ENCODE measurements around the gene MAGI3.

Gene MAGI3

DNA sequence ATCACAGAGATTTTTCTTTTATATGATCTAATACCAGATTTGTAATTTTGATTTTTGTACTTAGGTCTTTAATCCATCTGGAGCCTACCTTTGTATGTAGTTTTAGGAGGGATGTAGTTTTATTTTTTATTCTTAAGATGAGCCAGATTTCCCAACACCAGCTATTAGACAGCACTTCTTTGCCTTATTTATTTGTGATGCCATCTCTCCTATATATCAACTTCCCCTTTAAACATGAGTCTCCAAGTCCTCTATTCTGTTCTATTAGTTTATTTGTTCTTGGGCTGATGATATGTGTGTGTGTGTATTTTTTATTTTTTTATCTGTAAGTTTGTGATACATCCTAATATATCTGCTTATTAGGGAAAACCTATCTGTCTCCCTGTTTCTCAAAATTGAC lies 274.8 kb downstream of the MAGI3 start:
- H3K9me3 ChIP-seq (ENCODE audit: low read length): no peaks in the 10 kb centered on the region
- no peak overlapping the region for H3K9ac ChIP-seq (ENCODE audit: low read length)
- H3K4me1 ChIP-seq (ENCODE audit: insufficient read depth, low read length): peaks cover 18% of the 10 kb centered on the region
- H3K27ac ChIP-seq (ENCODE audit: low read depth, low read length): no peak overlapping the region
- H3K4me3 ChIP-seq (ENCODE audit: low read depth in 1 of 2, low read length in 2 of 2): no peak overlapping the region
- H3K27me3 ChIP-seq (ENCODE audit: control insufficient read depth in 1 of 2, insufficient read depth in 2 of 2, low read length in 2 of 2): no peaks in the 10 kb centered on the region
- no peaks in the 10 kb centered on the region for H3K36me3 ChIP-seq (ENCODE audit: insufficient read depth, low read length)

DNA sequence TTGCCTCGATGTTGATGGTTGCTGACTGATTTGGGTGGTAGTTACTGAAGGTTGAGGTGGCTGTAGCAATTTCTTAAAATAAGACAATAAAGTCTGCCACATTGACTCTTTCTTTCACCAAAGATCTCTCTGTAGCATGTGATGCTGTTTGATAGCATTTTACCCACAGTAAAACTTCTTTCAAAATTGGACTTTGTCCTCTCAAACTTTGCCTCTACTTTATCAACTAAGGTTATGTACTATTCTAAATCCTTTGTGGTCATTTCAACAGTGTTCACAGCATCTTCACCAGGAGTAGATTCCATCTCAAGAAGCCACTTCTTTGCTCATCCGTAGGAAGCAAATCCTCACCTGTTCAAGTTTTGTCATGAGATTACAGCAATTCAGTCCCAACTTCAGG lies 275.8 kb downstream of the MAGI3 start:
- Histone ChIP-seq H3K4me3 (ENCODE audit: low read depth in 1 of 2, low read length in 2 of 2) (no peak overlapping the region), H3K9ac (ENCODE audit: low read length) (no peak overlapping the region), H3K27me3 (ENCODE audit: control insufficient read depth in 1 of 2, insufficient read depth in 2 of 2, low read length in 2 of 2) (no peaks in the 10 kb centered on the region)

DNA sequence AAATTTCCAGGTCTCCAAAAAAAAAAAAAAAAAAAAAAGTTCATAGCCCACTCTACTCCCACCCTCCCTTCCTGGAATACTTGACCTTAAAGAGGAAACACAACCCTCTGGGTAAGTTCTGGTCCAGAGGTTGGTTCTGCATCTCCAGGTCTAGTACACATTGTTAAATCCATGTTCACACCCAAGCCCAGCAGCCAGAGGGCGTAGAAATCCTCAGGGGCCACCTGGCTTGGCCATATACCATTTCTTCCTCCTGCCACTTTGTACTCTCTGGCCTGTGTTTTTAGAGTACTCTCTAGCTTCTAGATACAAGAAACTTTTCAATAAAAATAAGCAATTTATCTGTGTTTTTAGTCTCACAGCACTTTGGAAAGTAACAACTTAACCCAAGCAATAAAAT lies 279.7 kb downstream of the MAGI3 start:
- H3K9me3 ChIP-seq (ENCODE audit: low read length): no peaks in the 10 kb centered on the region
- H3K9ac ChIP-seq (ENCODE audit: low read length): no peak overlapping the region
- peaks cover 17% of the 10 kb centered on the region for H3K36me3 ChIP-seq (ENCODE audit: insufficient read depth, low read length)
- H3K4me3 ChIP-seq (ENCODE audit: low read depth in 1 of 2, low read length in 2 of 2): no peak overlapping the region
- H3K4me1 ChIP-seq (ENCODE audit: insufficient read depth, low read length): no peaks in the 10 kb centered on the region
- H3K27me3 ChIP-seq (ENCODE audit: control insufficient read depth in 1 of 2, insufficient read depth in 2 of 2, low read length in 2 of 2): no peaks in the 10 kb centered on the region
- no peak overlapping the region for H3K27ac ChIP-seq (ENCODE audit: low read depth, low read length)

More for the DNA sequence above, 275.8 kb downstream of the MAGI3 start:
- Histone ChIP-seq H3K36me3 (ENCODE audit: insufficient read depth, low read length) (no peaks in the 10 kb centered on the region), H3K9me3 (ENCODE audit: low read length) (no peaks in the 10 kb centered on the region), H3K4me1 (ENCODE audit: insufficient read depth, low read length) (peaks cover 15% of the 10 kb centered on the region), H3K27ac (ENCODE audit: low read depth, low read length) (no peak overlapping the region)

- Histone ChIP-seq H3K36me3 (ENCODE audit: insufficient read depth, low read length) (peaks cover 17% of the 10 kb centered on the region), H3K4me3 (ENCODE audit: low read depth in 1 of 2, low read length in 2 of 2) (no peak overlapping the region)
Observed at GRCh38 chr1:113670650-113671049, 280.3 kb downstream of the MAGI3 start.

GRCh38 chr1:113672491-113672890 lies 282.2 kb downstream of the MAGI3 start:
- H3K27me3 ChIP-seq (ENCODE audit: control insufficient read depth in 1 of 2, insufficient read depth in 2 of 2, low read length in 2 of 2): no peaks in the 10 kb centered on the region
- H3K27ac ChIP-seq (ENCODE audit: low read depth, low read length): no peak overlapping the region
- no peak overlapping the region for H3K9ac ChIP-seq (ENCODE audit: low read length)
- H3K4me3 ChIP-seq (ENCODE audit: low read depth in 1 of 2, low read length in 2 of 2): no peak overlapping the region
- peaks cover 17% of the 10 kb centered on the region for H3K36me3 ChIP-seq (ENCODE audit: insufficient read depth, low read length)
- no peaks in the 10 kb centered on the region for H3K9me3 ChIP-seq (ENCODE audit: low read length)
- peaks cover 3% of the 10 kb centered on the region for H3K4me1 ChIP-seq (ENCODE audit: insufficient read depth, low read length)

More at GRCh38 chr1:113670650-113671049, 280.3 kb downstream of the MAGI3 start:
- no peaks in the 10 kb centered on the region for H3K4me1 ChIP-seq (ENCODE audit: insufficient read depth, low read length)
- H3K9ac ChIP-seq (ENCODE audit: low read length): no peak overlapping the region
- H3K27ac ChIP-seq (ENCODE audit: low read depth, low read length): no peak overlapping the region
- no peaks in the 10 kb centered on the region for H3K27me3 ChIP-seq (ENCODE audit: control insufficient read depth in 1 of 2, insufficient read depth in 2 of 2, low read length in 2 of 2)
- no peaks in the 10 kb centered on the region for H3K9me3 ChIP-seq (ENCODE audit: low read length)

DNA sequence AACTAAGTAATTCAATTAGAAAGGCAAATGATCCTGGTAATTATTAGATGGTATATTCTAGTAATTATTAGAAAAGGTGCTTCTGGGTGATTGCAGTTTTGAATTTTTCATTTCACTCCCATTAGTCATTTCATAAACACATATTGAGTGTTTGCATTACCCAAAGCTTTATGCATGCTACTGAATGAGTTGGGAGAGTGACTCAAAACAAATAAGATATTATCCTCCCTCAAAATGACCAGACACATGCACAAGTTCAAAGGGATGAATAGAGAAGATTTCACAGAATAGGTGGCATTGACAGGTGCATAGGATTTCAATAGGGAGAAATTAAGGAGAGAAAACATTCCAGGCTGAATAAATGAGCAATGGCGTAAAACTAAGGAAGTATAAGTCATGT lies 284.3 kb downstream of the MAGI3 start:
- H3K9me3 ChIP-seq (ENCODE audit: low read length): no peaks in the 10 kb centered on the region
- no peaks in the 10 kb centered on the region for H3K27me3 ChIP-seq (ENCODE audit: control insufficient read depth in 1 of 2, insufficient read depth in 2 of 2, low read length in 2 of 2)
- no peak overlapping the region for H3K9ac ChIP-seq (ENCODE audit: low read length)
- no peak overlapping the region for H3K27ac ChIP-seq (ENCODE audit: low read depth, low read length)
- H3K36me3 ChIP-seq (ENCODE audit: insufficient read depth, low read length): peaks cover 17% of the 10 kb centered on the region
- H3K4me3 ChIP-seq (ENCODE audit: low read depth in 1 of 2, low read length in 2 of 2): no peak overlapping the region
- peaks cover 10% of the 10 kb centered on the region for H3K4me1 ChIP-seq (ENCODE audit: insufficient read depth, low read length)

DNA sequence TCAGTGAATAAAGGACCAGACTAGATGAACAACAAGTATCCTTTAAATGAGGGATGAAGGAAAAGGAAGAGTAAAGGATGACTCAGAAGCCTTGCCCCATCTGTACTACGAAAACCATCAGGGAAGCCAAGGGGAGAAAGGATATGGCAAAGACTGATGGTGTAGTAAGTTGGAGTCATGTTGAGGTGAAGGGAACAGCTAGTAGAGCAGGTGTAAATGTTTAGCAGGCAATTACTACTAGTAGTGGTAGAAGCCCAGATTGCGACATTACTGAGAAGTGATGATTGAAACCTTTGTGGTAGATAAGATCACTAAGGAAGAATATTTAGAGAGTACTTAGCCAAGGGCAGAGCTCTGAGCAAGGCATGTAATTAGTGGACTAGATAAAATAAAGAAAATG lies 285.0 kb downstream of the MAGI3 start:
- Histone ChIP-seq H3K4me3 (ENCODE audit: low read depth in 1 of 2, low read length in 2 of 2) (no peak overlapping the region), H3K27ac (ENCODE audit: low read depth, low read length) (no peak overlapping the region), H3K9me3 (ENCODE audit: low read length) (no peaks in the 10 kb centered on the region), H3K36me3 (ENCODE audit: insufficient read depth, low read length) (peaks cover 17% of the 10 kb centered on the region), H3K27me3 (ENCODE audit: control insufficient read depth in 1 of 2, insufficient read depth in 2 of 2, low read length in 2 of 2) (no peaks in the 10 kb centered on the region), H3K9ac (ENCODE audit: low read length) (no peak overlapping the region), H3K4me1 (ENCODE audit: insufficient read depth, low read length) (peaks cover 10% of the 10 kb centered on the region)

DNA sequence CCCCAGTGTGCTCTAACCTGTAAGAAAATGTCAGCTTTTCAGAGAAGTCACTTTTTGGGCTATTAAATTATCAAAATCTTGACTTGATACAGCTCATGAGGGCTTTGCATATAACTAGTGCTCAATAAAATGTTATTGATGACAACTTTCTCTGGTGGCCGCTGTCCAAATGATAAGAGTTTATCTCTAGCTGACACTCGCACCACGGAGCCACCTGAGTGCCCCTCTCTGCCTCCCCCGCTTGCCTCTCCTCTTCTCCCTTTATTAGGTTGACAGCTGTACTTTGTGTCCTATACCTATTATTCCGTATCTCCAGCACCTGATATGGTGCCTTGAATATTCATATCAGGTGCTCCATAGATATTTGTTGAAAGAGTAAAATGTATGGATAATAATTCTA lies 286.2 kb downstream of the MAGI3 start:
- no peak overlapping the region for H3K9ac ChIP-seq (ENCODE audit: low read length)
- H3K27ac ChIP-seq (ENCODE audit: low read depth, low read length): no peak overlapping the region
- H3K4me1 ChIP-seq (ENCODE audit: insufficient read depth, low read length): peaks cover 10% of the 10 kb centered on the region
- H3K9me3 ChIP-seq (ENCODE audit: low read length): no peaks in the 10 kb centered on the region
- H3K27me3 ChIP-seq (ENCODE audit: control insufficient read depth in 1 of 2, insufficient read depth in 2 of 2, low read length in 2 of 2): no peaks in the 10 kb centered on the region
- H3K36me3 ChIP-seq (ENCODE audit: insufficient read depth, low read length): peaks cover 15% of the 10 kb centered on the region
- no peak overlapping the region for H3K4me3 ChIP-seq (ENCODE audit: low read depth in 1 of 2, low read length in 2 of 2)

DNA sequence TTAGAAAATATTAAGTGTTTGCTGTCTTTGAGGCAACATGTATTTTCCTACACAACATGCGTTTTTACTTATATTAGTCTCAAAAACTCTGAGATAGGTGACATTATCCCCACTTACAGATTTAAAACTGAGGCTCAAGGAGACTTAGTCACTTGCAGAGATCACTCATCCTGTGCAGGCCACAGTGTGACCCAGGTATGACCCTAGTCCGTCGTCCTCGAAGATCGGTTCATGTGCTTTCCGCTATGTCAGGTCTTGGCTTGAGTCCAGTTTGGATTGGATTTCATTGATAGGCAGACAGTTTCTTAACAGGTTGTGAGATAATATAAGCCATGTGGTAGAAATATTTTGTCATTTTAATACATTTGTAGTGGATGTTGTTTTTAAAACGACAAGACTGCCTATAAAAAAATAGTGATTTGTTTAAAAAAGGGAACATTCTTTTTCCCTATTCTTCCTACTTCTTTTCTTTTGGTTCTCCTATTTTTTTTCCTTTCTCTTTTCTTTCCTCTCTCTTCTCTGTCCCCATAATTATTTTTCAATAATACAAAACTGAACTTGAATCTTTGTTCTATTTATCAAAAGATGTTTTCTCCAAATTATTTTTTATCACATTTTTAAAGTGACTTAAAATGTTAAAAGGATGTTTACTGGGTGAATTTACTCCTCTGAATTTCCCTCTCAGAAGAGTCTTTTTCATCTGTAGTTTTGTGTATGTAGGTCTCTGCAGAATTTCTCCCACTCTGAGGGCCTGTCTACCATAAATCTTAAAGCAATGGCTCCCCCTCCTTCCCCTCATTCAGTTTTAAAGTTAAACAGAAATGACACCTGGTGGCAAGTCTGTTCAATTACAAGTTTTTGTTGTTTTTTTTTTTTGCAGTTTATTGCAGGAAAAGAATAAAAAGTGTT lies 287.2 kb downstream of the MAGI3 start:
- H3K36me3 ChIP-seq (ENCODE audit: insufficient read depth, low read length): peaks cover 9% of the 10 kb centered on the region
- H3K27ac ChIP-seq (ENCODE audit: low read depth, low read length): no peak overlapping the region
- H3K9me3 ChIP-seq (ENCODE audit: low read length): no peaks in the 10 kb centered on the region
- H3K27me3 ChIP-seq (ENCODE audit: control insufficient read depth in 1 of 2, insufficient read depth in 2 of 2, low read length in 2 of 2): no peaks in the 10 kb centered on the region
- H3K4me1 ChIP-seq (ENCODE audit: insufficient read depth, low read length): peaks cover 10% of the 10 kb centered on the region
- no peak overlapping the region for H3K4me3 ChIP-seq (ENCODE audit: low read depth in 1 of 2, low read length in 2 of 2)
- no peak overlapping the region for H3K9ac ChIP-seq (ENCODE audit: low read length)

DNA sequence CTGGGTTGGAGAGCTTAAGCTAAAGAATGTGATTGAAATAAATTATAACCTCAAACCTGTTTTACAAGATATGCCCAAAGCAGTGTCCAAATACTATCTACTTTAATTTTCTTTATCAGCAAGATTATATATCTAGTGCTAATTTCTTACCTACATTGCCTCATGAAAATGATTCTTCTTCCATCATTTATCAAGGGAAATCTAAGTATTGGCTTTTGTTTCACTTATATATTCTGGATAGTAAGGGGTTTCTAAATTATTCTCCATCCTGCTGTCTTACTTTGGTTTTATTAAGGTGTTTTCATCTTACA lies 287.8 kb downstream of the MAGI3 start:
- H3K4me1 ChIP-seq (ENCODE audit: insufficient read depth, low read length): peaks cover 11% of the 10 kb centered on the region
- no peaks in the 10 kb centered on the region for H3K27me3 ChIP-seq (ENCODE audit: control insufficient read depth in 1 of 2, insufficient read depth in 2 of 2, low read length in 2 of 2)
- H3K4me3 ChIP-seq (ENCODE audit: low read depth in 1 of 2, low read length in 2 of 2): no peak overlapping the region
- H3K36me3 ChIP-seq (ENCODE audit: insufficient read depth, low read length): peaks cover 7% of the 10 kb centered on the region
- H3K9ac ChIP-seq (ENCODE audit: low read length): no peak overlapping the region
- no peaks in the 10 kb centered on the region for H3K9me3 ChIP-seq (ENCODE audit: low read length)
- H3K27ac ChIP-seq (ENCODE audit: low read depth, low read length): no peak overlapping the region

DNA sequence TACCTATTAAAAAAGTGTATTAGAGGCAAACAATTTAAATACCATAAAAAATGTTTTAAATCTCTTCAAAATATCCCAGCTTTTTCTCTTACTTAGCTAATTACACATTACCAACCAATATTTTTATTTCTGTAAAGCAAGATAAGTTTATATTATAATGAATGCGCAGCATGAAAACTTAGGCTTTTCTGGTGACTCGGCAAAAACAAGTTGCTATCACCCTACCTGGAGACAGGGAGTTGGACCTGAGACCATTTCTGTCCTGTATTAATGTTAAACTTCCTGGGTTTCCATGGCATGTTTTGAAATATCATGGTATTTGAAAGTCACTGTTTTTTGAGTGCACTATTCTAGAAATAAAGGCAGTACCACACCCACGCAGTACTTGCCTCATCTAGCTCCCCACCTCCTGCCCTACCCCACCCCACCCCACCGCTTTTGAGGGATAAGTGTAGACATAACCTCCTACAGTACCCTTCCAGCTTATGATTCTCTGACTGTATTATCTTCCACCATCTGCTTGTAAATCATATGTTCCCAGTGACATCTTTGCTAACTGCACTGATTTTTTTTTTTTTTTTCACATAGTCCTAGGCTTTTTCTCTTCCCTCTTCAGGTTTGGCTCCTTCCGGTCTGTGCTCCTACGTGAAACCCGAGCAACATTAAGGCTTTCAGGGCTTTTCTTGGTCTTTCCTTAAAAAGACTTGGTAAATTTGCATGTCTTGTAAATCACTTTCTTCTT lies 291.5 kb downstream of the MAGI3 start:
- no peaks in the 10 kb centered on the region for H3K9me3 ChIP-seq (ENCODE audit: low read length)
- no peak overlapping the region for H3K9ac ChIP-seq (ENCODE audit: low read length)
- no peaks in the 10 kb centered on the region for H3K36me3 ChIP-seq (ENCODE audit: insufficient read depth, low read length)
- H3K4me1 ChIP-seq (ENCODE audit: insufficient read depth, low read length): peaks cover 26% of the 10 kb centered on the region
- H3K27me3 ChIP-seq (ENCODE audit: control insufficient read depth in 1 of 2, insufficient read depth in 2 of 2, low read length in 2 of 2): no peaks in the 10 kb centered on the region
- no peak overlapping the region for H3K4me3 ChIP-seq (ENCODE audit: low read depth in 1 of 2, low read length in 2 of 2)
- no peak overlapping the region for H3K27ac ChIP-seq (ENCODE audit: low read depth, low read length)
